ENCODE data around the gene PIP5K1C.

- TF ChIP-seq CTCF (IDR thresholded peaks at IDR 0.05) (no peak), POLR2A (IDR thresholded peaks at IDR 0.05; ENCODE audit: low read depth) (no peak)
These were observed 90.2 kb downstream of the PIP5K1C start for GRCh38 chr19:3609779-3610719.
